Measurements from ENCODE around the gene CDR2.

The CDR2 gene

DNA sequence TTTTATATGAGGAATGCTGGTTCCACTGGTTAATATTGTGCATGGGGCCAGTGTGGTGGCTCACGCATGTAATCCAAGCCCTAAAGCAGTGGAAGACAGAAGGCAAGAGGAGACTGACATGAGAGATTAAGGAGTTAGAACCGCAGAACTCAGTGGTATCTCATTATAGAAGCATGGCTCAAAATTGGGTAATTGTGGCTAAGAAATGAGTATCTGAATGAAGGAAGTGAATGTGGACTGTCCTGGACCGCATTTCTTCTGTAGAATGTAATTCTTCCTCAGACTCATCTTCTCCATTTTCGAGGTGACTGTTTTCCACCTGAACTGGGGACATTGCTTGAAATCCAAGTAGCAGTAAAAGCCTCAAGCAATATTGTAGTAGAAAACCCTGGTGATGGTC lies 42.6 kb upstream of the CDR2 start:
- no peak overlapping the region for H3K27ac ChIP-seq
- TF ChIP-seq, protein P1, sequence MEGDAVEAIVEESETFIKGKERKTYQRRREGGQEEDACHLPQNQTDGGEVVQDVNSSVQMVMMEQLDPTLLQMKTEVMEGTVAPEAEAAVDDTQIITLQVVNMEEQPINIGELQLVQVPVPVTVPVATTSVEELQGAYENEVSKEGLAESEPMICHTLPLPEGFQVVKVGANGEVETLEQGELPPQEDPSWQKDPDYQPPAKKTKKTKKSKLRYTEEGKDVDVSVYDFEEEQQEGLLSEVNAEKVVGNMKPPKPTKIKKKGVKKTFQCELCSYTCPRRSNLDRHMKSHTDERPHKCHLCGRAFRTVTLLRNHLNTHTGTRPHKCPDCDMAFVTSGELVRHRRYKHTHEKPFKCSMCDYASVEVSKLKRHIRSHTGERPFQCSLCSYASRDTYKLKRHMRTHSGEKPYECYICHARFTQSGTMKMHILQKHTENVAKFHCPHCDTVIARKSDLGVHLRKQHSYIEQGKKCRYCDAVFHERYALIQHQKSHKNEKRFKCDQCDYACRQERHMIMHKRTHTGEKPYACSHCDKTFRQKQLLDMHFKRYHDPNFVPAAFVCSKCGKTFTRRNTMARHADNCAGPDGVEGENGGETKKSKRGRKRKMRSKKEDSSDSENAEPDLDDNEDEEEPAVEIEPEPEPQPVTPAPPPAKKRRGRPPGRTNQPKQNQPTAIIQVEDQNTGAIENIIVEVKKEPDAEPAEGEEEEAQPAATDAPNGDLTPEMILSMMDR (IDR thresholded peaks at IDR 0.05), result no peak
- TF ChIP-seq ZFX (IDR thresholded peaks at IDR 0.05; ENCODE audit: borderline replicate concordance), result no peak

DNA sequence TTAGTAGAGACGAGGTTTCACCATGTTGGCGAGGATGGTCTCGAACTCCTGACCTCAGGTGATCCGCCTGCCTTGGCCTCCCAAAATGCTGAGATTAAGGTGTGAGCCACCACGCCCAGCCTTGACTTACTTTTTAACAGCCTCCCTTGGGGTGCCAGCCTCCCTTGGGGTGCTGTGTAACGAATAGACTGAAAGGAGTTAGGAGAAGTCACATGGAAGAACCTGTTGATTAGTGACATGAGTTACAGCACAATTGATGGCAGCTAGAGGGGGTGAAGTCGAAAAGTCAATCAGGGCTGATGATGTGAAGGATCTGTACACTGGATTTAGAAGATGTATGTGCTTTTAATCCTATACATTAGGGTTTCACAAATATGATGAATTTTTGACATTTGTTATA lies 39.4 kb upstream of the CDR2 start:
- H3K27ac ChIP-seq, result no peak overlapping the region
- TF ChIP-seq, protein P1 (IDR thresholded peaks at IDR 0.05), result no peak
- TF ChIP-seq ZFX (IDR thresholded peaks at IDR 0.05; ENCODE audit: borderline replicate concordance), result no peak

DNA sequence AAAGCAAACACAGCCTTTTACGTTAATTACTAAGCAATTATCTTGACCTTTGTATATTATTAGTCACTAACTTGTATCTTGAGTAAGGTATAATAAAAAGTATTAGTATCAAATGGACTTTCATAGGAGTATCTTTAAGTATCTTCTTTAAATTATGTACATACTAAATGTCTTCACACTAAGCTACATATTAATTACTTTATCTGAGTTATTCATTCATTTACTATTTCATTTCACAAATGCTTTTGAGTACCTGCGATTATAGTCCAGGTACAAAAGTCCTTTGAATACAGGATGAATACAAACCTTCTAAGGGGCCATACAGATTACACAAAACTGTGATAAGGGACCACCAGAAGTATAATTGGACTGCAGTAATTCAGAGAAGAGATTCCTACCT lies 33.1 kb upstream of the CDR2 start:
- TF ChIP-seq, protein P1 (IDR thresholded peaks at IDR 0.05), result no peak
- TF ChIP-seq ZFX (IDR thresholded peaks at IDR 0.05; ENCODE audit: borderline replicate concordance), result no peak
- no peak overlapping the region for H3K27ac ChIP-seq

DNA sequence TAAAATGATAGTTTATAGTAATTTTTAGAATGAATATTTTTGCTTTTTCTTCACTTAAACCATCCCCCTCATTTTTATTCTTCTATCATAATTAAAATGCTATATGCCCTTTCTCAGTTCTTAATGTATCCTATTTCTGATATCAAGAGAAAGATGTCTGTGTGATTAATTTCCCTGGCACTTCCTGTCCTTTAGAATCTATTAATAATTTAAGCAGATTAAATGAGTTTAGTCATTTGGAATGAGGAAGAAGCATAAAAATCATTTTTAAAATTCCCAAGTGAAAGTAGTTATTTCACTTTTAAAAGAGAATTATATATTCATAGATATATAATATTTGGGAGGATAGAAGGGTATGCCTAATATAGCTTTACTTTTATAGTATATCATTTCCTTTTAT lies 27.8 kb upstream of the CDR2 start:
- H3K27ac ChIP-seq, result no peak overlapping the region
- TF ChIP-seq, protein P1 (IDR thresholded peaks at IDR 0.05), result no peak
- TF ChIP-seq ZFX (IDR thresholded peaks at IDR 0.05; ENCODE audit: borderline replicate concordance), result no peak

DNA sequence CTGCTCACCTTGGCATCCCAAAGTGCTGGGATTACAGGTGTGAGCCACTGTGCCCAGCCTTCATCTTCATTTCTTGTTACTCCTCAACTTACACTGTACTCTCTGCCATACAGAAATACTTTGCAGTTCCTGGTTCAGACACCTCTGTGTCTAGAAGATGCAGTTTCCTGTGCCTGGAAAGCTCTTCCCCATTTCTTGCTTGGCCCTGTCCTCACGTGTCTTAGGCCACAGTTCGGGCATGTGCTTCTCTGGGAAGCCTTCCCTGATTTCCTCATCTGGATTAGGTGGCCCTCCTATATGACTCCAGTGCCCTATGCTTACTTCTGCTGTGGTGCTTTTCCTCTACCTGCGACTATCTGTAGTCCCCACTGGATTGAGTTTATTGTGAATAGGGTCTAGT lies 26.5 kb upstream of the CDR2 start:
- no peak overlapping the region for H3K27ac ChIP-seq
- TF ChIP-seq, protein P1 (IDR thresholded peaks at IDR 0.05), result no peak
- no peak for TF ChIP-seq ZFX (IDR thresholded peaks at IDR 0.05; ENCODE audit: borderline replicate concordance)

DNA sequence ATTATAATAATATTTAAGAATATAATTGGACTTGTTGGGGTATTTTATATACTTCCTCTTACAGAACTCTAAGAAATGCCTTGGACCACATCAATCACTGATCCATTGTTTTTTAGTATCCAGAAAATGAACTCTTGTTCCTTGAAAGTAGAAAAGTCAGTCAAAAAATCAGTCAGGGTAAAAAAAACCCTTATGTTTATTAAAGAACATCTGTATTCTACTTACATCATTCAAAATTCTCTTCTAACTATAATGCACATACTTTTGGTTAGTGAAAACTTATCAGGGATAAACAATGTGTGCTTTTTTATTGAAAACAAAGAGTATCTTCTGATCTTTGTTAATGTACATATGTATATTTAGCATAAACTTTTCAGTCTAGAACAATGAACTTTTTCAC lies 23.5 kb upstream of the CDR2 start:
- TF ChIP-seq ZFX (IDR thresholded peaks at IDR 0.05; ENCODE audit: borderline replicate concordance), result no peak
- TF ChIP-seq, protein P1 (IDR thresholded peaks at IDR 0.05), result no peak
- no peak overlapping the region for H3K27ac ChIP-seq

DNA sequence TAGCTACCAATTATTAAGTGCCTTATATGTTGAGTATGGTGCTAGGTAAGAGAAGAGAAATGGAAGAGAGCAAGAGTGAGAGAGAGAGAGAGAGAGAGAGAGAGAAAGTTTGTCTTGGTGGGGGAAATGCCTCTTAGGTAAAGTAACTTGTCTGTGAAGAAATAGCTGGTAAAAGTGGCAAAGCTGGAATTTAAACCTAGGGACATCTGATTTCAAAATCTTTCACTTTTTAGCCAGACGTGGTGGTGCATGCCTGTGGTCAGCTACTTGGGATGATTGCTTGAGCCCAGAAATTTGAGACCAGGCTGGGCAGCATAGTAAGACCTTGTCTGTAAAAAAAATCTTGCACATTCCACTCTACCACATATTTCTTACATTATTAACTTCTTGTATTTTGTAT lies 23.0 kb upstream of the CDR2 start:
- H3K27ac ChIP-seq, result no peak overlapping the region
- TF ChIP-seq ZFX (IDR thresholded peaks at IDR 0.05; ENCODE audit: borderline replicate concordance), result no peak
- TF ChIP-seq, protein P1 (IDR thresholded peaks at IDR 0.05), result no peak
